HCT116 (cell line): ENCODE data around the gene LHX4. TPM values are rescaled to one million over a fixed set of nuclear protein-coding genes. Genes with fewer than 3 reads are reported as not detected.

Source experiments
- ATAC-seq: fragments of 200-7000 bp; cut with Tn5 transposase; 2 replicates; pipeline ENCODE4 v1.9.1; 2020; ENCODE audit warnings: mild to moderate bottlenecking, moderate library complexity
- BruUV-seq: library from RNA; stranded (reverse); fragments of 400-500 nt; replicated peaks from 2 replicates; lab custom pipeline; 2021; lab: Mats Ljungman, UMichigan
- CTCF ChIA-PET: fragments of 300-600 bp; sonication (Branson Sonifier 250); formaldehyde crosslinking; loops from one replicate; lab custom pipeline; 2021; ENCODE audit warnings: antibody characterized with exemption; lab: Charles Lee
- POLR2A ChIA-PET: fragments of 300-600, 350-600 bp; sonication (Branson Sonifier 250); formaldehyde crosslinking; loops from one replicate; lab custom pipeline; 2021; ENCODE audit warnings: antibody characterized with exemption; lab: Charles Lee
- RAD21 ChIA-PET, 2 experiments: fragments of 300-600 bp; sonication (Branson Sonifier 250); formaldehyde crosslinking; loops; one replicate each; lab custom pipeline; 2023; ENCODE audit warnings: low total read pairs in 2 of 2; ENCODE audit not compliant: uncharacterized antibody in 2 of 2, unreplicated experiment in 2 of 2, low non-redundant PET in 1 of 2; lab: Charles Lee
- DNase-seq: peaks from one replicate; pipeline ENCODE4 v3.0.0-alpha.2; 2010; ENCODE audit warnings: low read depth, low spot score
- H2AFZ ChIP-seq: fragments of 200-600 bp; shearing (Covaris generic), sonication (generic); 2 replicates; pipeline ENCODE4 v1.6.1; 2017; ENCODE audit warnings: low read depth, mixed run types, mixed read lengths, antibody characterized with exemption, low read length; ENCODE audit not compliant: poor library complexity, severe bottlenecking
- H3K27ac ChIP-seq: 2 replicates; pipeline ENCODE4 v1.5.1; 2012; ENCODE audit warnings: low read depth, low read length
- H3K27me3 ChIP-seq: fragments of 200-600 bp; sonication (generic); 2 replicates; pipeline ENCODE4 v1.6.1; 2016; ENCODE audit warnings: mixed run types, low read length, mixed read lengths; ENCODE audit not compliant: insufficient read depth
- H3K36me3 ChIP-seq, 2 experiments: fragments of 200-500 bp in 1 of 2; fragments of 200-600 bp in 1 of 2; sonication (Bioruptor generic) in 1 of 2; sonication (generic) in 1 of 2; 2 replicates each; pipeline versions ENCODE4 v1.5.1 to v1.6.1; 2014 to 2016; ENCODE audit warnings: low read length in 2 of 2, inconsistent platforms in 1 of 2, mixed read lengths in 1 of 2, mixed run types in 1 of 2; ENCODE audit not compliant: insufficient read depth in 2 of 2, control insufficient read depth in 1 of 2
- H3K4me1 ChIP-seq, 2 experiments: fragments of 200-600 bp in 1 of 2; sonication (generic) in 1 of 2; 2 replicates each; pipeline versions ENCODE4 v1.5.1 to v1.6.1; 2012 to 2017; ENCODE audit warnings: low read length in 2 of 2, inconsistent platforms in 1 of 2, mild to moderate bottlenecking in 1 of 2, mixed read lengths in 1 of 2, mixed run types in 1 of 2, moderate library complexity in 1 of 2; ENCODE audit not compliant: insufficient read depth in 2 of 2, control insufficient read depth in 1 of 2
- H3K4me2 ChIP-seq: fragments of 200-600 bp; sonication (generic); 2 replicates; pipeline ENCODE4 v1.6.1; 2017; ENCODE audit warnings: mixed run types, low read length, mixed read lengths
- H3K4me3 ChIP-seq, 2 experiments: fragments of 200-600 bp in 1 of 2; sonication (generic) in 1 of 2; replicated peaks in 1 of 2; 2 replicates each; pipeline ENCODE4 v1.5.1; 2011 to 2016; ENCODE audit warnings: low read length in 2 of 2, control low read depth in 1 of 2, low read depth in 1 of 2, mild to moderate bottlenecking in 1 of 2, mixed read lengths in 1 of 2, mixed run types in 1 of 2
- H3K79me2 ChIP-seq: fragments of 200-600 bp; sonication (generic); 2 replicates; pipeline ENCODE4 v1.6.1; 2017; ENCODE audit warnings: mild to moderate bottlenecking, mixed run types, low read length, moderate library complexity, mixed read lengths; ENCODE audit not compliant: insufficient read depth
- H3K9ac ChIP-seq: fragments of 200-600 bp; sonication (generic); 2 replicates; pipeline ENCODE4 v1.6.1; 2016; ENCODE audit warnings: low read length, mixed read lengths
- H3K9me2 ChIP-seq: fragments of 200-600 bp; sonication (generic), shearing (Covaris generic); 2 replicates; pipeline ENCODE4 v1.6.1; 2017; ENCODE audit warnings: mixed run types, mild to moderate bottlenecking, moderate library complexity; ENCODE audit not compliant: insufficient read depth
- H3K9me3 ChIP-seq, 2 experiments: fragments of 200-500 bp in 1 of 2; fragments of 200-600 bp in 1 of 2; sonication (Bioruptor generic) in 1 of 2; sonication (generic) in 1 of 2; 2 replicates each; pipeline ENCODE4 v1.6.1; 2014 to 2017; ENCODE audit warnings: low read length in 2 of 2, mixed read lengths in 2 of 2, inconsistent platforms in 1 of 2, low read depth in 1 of 2, mild to moderate bottlenecking in 1 of 2, mixed run types in 1 of 2, moderate library complexity in 1 of 2; ENCODE audit not compliant: control insufficient read depth in 1 of 2, insufficient read depth in 1 of 2
- H4K20me1 ChIP-seq: fragments of 200-600 bp; sonication (generic), shearing (Covaris generic); 2 replicates; pipeline ENCODE4 v1.6.1; 2017; ENCODE audit warnings: mixed run types, mild to moderate bottlenecking, moderate library complexity; ENCODE audit not compliant: insufficient read depth
- ELF1 ChIP-seq: IDR thresholded peaks from 2 replicates; pipeline ENCODE4 v1.6.1; 2012; ENCODE audit warnings: low read depth, borderline replicate concordance
- EZH2 ChIP-seq: fragments of 200-600 bp; sonication (generic); IDR thresholded peaks from 2 replicates; pipeline ENCODE4 v1.6.1; 2017; ENCODE audit warnings: antibody characterized with exemption, mixed run types
- EZH2phosphoT487 ChIP-seq: fragments of 200-600 bp; IDR thresholded peaks from 2 replicates; pipeline ENCODE4 v1.6.1; 2018; ENCODE audit warnings: antibody characterized with exemption, borderline replicate concordance
- FOSL1 ChIP-seq: IDR thresholded peaks from 2 replicates; pipeline ENCODE4 v1.6.1; 2012; ENCODE audit warnings: low read depth
- JUND ChIP-seq: IDR thresholded peaks from 2 replicates; pipeline ENCODE4 v1.6.1; 2012
- POLR2A ChIP-seq: IDR thresholded peaks from 2 replicates; pipeline ENCODE4 v1.7.0; 2011; ENCODE audit warnings: borderline replicate concordance; ENCODE audit not compliant: insufficient read depth, insufficient read length; ENCODE audit errors: extremely low read depth
- RAD21 ChIP-seq: IDR thresholded peaks from 2 replicates; pipeline ENCODE4 v1.6.1; 2012; ENCODE audit warnings: low read depth, mild to moderate bottlenecking
- SIN3A ChIP-seq: IDR thresholded peaks from 2 replicates; pipeline ENCODE4 v1.6.1; 2012; ENCODE audit warnings: low read depth
- ZFX ChIP-seq: fragments of 450-650 bp; IDR thresholded peaks from 2 replicates; pipeline ENCODE4 v1.6.1; 2017
- ZNF274 ChIP-seq: fragments of 200-500 bp; sonication (Bioruptor generic); IDR thresholded peaks from 2 replicates; pipeline ENCODE4 v1.6.1; 2014; ENCODE audit warnings: mild to moderate bottlenecking, low read depth, low read length, inconsistent platforms
- intact Hi-C: fragments of 100-400 bp; cut with micrococcal nuclease; formaldehyde crosslinking; loops from 2 replicates; pipeline ENCODE4 v1.10.0; 2022
- total RNA-seq: library from RNA; stranded (reverse); gene quantifications from one replicate; pipeline ENCODE4 v1.2.1, GENCODE V29; 2021; ENCODE audit not compliant: unreplicated experiment
- TF ChIP-seq, protein P1 (sequence below): IDR thresholded peaks from 2 replicates; pipeline ENCODE4 v1.6.1; 2012
- TF ChIP-seq, protein P2 (sequence below): IDR thresholded peaks from 2 replicates; pipeline ENCODE4 v1.6.1; 2012
- TF ChIP-seq, protein P3 (sequence below): IDR thresholded peaks from 2 replicates; pipeline ENCODE4 v1.6.1; 2011; ENCODE audit warnings: mild to moderate bottlenecking, low read length, moderate library complexity; ENCODE audit not compliant: insufficient replicate concordance; ENCODE audit errors: extremely low read depth

Gene LHX4
- total RNA-seq, 1 experiment from 2014 or later, result 0.44 TPM

DNA sequence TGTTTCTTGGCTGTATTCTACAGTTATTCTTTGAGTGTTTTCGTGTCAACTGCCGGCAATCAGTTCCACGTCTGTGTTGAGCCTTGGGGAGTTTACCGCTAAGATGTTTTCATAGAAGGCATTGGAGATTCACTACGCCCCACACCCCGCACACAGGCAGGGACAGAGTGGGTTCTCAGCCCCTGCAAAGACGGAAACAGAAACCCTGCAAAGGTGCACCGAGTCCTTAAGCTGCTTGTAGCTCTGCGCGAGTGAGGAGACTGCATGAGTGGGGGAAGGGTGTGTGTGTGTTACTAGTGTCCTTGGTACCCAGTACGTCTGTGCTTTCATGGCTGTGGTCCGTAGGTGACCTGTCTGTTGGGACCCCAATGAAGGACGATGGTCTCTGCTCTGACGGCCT, 1.9 kb downstream of the LHX4 start:
- Histone ChIP-seq H4K20me1 (no peaks in the 10 kb centered on the region), H3K79me2 (no peaks in the 10 kb centered on the region), H3K4me1 (peaks cover 10 to 28% of the 10 kb centered on the region in 2 experiments), H3K27me3 (peaks cover 3% of the 10 kb centered on the region; the same call in 1 of the 2 replicates), H3K9me2 (no peaks in the 10 kb centered on the region), H3K4me2 (peak overlapping the region; percentile 100), H2AFZ (peak overlapping the region; percentile 97), H3K36me3 (no peaks in the 10 kb centered on the region), H3K9me3 (no peaks in the 10 kb centered on the region), H3K9ac (peak overlapping the region; percentile 46), H3K4me3 (peak overlapping the region; percentile 45 to 71), H3K27ac (no peak overlapping the region)
- CTCF ChIA-PET, result interaction anchor here (0.9 to 1.3 kb wide), 2 partner anchors 17 to 21 kb away, joined by 3 to 8 read pairs; no protein-coding TSS in a partner anchor
- no peak for TF ChIP-seq EZH2
- TF ChIP-seq JUND, result no peak
- TF ChIP-seq FOSL1, result no peak
- TF ChIP-seq RAD21, result no peak
- TF ChIP-seq, protein P1, sequence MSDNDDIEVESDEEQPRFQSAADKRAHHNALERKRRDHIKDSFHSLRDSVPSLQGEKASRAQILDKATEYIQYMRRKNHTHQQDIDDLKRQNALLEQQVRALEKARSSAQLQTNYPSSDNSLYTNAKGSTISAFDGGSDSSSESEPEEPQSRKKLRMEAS, result no peak
- TF ChIP-seq SIN3A, result no peak
- TF ChIP-seq, protein P2, sequence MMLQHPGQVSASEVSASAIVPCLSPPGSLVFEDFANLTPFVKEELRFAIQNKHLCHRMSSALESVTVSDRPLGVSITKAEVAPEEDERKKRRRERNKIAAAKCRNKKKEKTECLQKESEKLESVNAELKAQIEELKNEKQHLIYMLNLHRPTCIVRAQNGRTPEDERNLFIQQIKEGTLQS, result no peak
- no peak for TF ChIP-seq ZFX
- TF ChIP-seq ELF1, result no peak
- TF ChIP-seq POLR2A, result no peak
- TF ChIP-seq ZNF274, result no peak
- TF ChIP-seq EZH2phosphoT487, result no peak
- TF ChIP-seq, protein P3, sequence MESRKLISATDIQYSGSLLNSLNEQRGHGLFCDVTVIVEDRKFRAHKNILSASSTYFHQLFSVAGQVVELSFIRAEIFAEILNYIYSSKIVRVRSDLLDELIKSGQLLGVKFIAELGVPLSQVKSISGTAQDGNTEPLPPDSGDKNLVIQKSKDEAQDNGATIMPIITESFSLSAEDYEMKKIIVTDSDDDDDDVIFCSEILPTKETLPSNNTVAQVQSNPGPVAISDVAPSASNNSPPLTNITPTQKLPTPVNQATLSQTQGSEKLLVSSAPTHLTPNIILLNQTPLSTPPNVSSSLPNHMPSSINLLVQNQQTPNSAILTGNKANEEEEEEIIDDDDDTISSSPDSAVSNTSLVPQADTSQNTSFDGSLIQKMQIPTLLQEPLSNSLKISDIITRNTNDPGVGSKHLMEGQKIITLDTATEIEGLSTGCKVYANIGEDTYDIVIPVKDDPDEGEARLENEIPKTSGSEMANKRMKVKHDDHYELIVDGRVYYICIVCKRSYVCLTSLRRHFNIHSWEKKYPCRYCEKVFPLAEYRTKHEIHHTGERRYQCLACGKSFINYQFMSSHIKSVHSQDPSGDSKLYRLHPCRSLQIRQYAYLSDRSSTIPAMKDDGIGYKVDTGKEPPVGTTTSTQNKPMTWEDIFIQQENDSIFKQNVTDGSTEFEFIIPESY, result no peak
- POLR2A ChIA-PET, result interaction anchor here (0.7 to 0.9 kb wide), 3 partner anchors 44 to 767 kb away, joined by 3 to 4 read pairs (median 3); no protein-coding TSS in a partner anchor
- ATAC-seq, result no peak
- no peak for DNase-seq
- BruUV-seq, result no TSS peak
- intact Hi-C loops, result no loop called here
- RAD21 ChIA-PET, result no interaction called here
